ENCODE data around the gene ALPP.
"Not testable (repeated sequence)": the region's sequence is repeated elsewhere in the genome, so short reads cannot be mapped to it uniquely, and the experiment has no call there.

ALPP gene

GRCh38 chr2:232341061-232341738 is 37.4 kb upstream of the ALPP start:
- DNase-seq: no peak

GRCh38 chr2:232341739-232342126 is 36.8 kb upstream of the ALPP start:
- no peak for DNase-seq

- DNase-seq: no peak
Measured at GRCh38 chr2:232342635-232343565, 35.7 kb upstream of the ALPP start.

- no peak for DNase-seq
Measured at GRCh38 chr2:232343821-232344220, 34.7 kb upstream of the ALPP start.

GRCh38 chr2:232345251-232345650 is 33.3 kb upstream of the ALPP start:
- no peak for DNase-seq

GRCh38 chr2:232347369-232347768 is 31.2 kb upstream of the ALPP start:
- no peak for DNase-seq

- no peak for DNase-seq
Measured at GRCh38 chr2:232348936-232349335, 29.6 kb upstream of the ALPP start.

GRCh38 chr2:232349546-232349945 is 29.0 kb upstream of the ALPP start:
- DNase-seq: no peak

- no peak for DNase-seq
Measured at GRCh38 chr2:232349946-232350635, 28.5 kb upstream of the ALPP start.

- no peak for DNase-seq
Measured at GRCh38 chr2:232350804-232351685, 27.5 kb upstream of the ALPP start.

- no peak for DNase-seq
Measured at GRCh38 chr2:232351686-232352510, 26.7 kb upstream of the ALPP start.

- no peak for DNase-seq
Measured at GRCh38 chr2:232352511-232353091, 25.9 kb upstream of the ALPP start.

GRCh38 chr2:232353096-232353495 is 25.5 kb upstream of the ALPP start:
- no peak for DNase-seq

GRCh38 chr2:232353660-232354059 is 24.9 kb upstream of the ALPP start:
- DNase-seq: no peak

- no peak for DNase-seq
Measured at GRCh38 chr2:232354069-232354468, 24.5 kb upstream of the ALPP start.

- no peak for DNase-seq
Measured at GRCh38 chr2:232361646-232362045, 16.9 kb upstream of the ALPP start.

- DNase-seq: no peak
Measured at GRCh38 chr2:232362174-232362900, 16.2 kb upstream of the ALPP start.

GRCh38 chr2:232363064-232363783 is 15.3 kb upstream of the ALPP start:
- not testable (repeated sequence) for DNase-seq

GRCh38 chr2:232363784-232364615 is 14.6 kb upstream of the ALPP start:
- DNase-seq: no peak
